A549 treated with AZD2906 at 1 μM for 4 hours (cell line): Measurements from ENCODE around the gene BORCS6. TPM values are rescaled to one million over a fixed set of nuclear protein-coding genes. Genes with fewer than 3 reads are reported as not detected.

Experiments used
- total RNA-seq: library from RNA; stranded (reverse); fragments of 200-300 nt; extraction: Qiagen RNA extraction; gene quantifications from 5 replicates; pipeline ENCODE4 v1.2.3, GENCODE V29; 2022

The BORCS6 gene
- 6.5 to 9.4 TPM (median 8.8 TPM) in 5 replicates for total RNA-seq

GRCh38 chr17:8189711-8190477, at the start of gene BORCS6:
BORCS6 (minus strand) TSS chr17:8190180; CDS start chr17:8190140, 40 bp downstream.

GRCh38 chr17:8209907-8210760, 20.2 kb upstream of the BORCS6 start, which contains the start of gene AURKB:
AURKB (minus strand) TSS chr17:8210575; CDS start chr17:8210224, 351 bp downstream.

GRCh38 chr17:8176197-8176940, 13.6 kb downstream of the BORCS6 start, which contains the start of gene TMEM107:
TMEM107 (minus strand) TSS chr17:8176380; CDS start chr17:8176286, 94 bp downstream.

GRCh38 chr17:8162233-8162996, 27.6 kb downstream of the BORCS6 start, which contains the start of gene VAMP2:
VAMP2 (minus strand) TSS chr17:8162948; CDS start chr17:8162879, 69 bp downstream.

GRCh38 chr17:8152112-8152775, 37.7 kb downstream of the BORCS6 start, which contains the start of gene PER1:
PER1 (minus strand) TSS chr17:8152404; CDS start chr17:8150706, 1,698 bp downstream.

Other genes with a start within 250 kb of the BORCS6 start
- 0.38 to 0.78 TPM (median 0.50 TPM) in 5 replicates for gene GUCY2D, start 187.6 kb downstream of the BORCS6 start, total RNA-seq
- 0.42 to 0.60 TPM (median 0.51 TPM) in 5 replicates for gene ALOX15B, start 151.1 kb downstream of the BORCS6 start, total RNA-seq
- gene ALOX12B, start 102.5 kb downstream of the BORCS6 start, total RNA-seq, result 1.1 to 1.5 TPM (median 1.4 TPM) in 5 replicates
- gene ALOXE3, start 71.7 kb downstream of the BORCS6 start, total RNA-seq, result 5.9 to 10.2 TPM (median 7.3 TPM) in 5 replicates
- 2.3 to 5.4 TPM (median 5.2 TPM) in 5 replicates for gene HES7, start 66.1 kb downstream of the BORCS6 start, total RNA-seq
- 55.8 to 75.2 TPM (median 61.7 TPM) in 5 replicates for gene PER1, start 37.8 kb downstream of the BORCS6 start, total RNA-seq
- gene VAMP2, start 27.2 kb downstream of the BORCS6 start, total RNA-seq, result 24.9 to 29.8 TPM (median 27.9 TPM) in 5 replicates
- 17.9 to 22.3 TPM (median 19.2 TPM) in 5 replicates for gene TMEM107, start 13.8 kb downstream of the BORCS6 start, total RNA-seq
- 140 to 157 TPM (median 146 TPM) in 5 replicates for gene AURKB, start 20.4 kb upstream of the BORCS6 start, total RNA-seq
- 9.8 to 17.1 TPM (median 13.9 TPM) in 5 replicates for gene CTC1, start 57.9 kb upstream of the BORCS6 start, total RNA-seq
- gene PFAS, start 59.1 kb upstream of the BORCS6 start, total RNA-seq, result 39.9 to 47.3 TPM (median 43.2 TPM) in 5 replicates
- 35.6 to 48.3 TPM (median 43.8 TPM) in 5 replicates for gene RANGRF, start 98.5 kb upstream of the BORCS6 start, total RNA-seq
- gene SLC25A35, start 105.2 kb upstream of the BORCS6 start, total RNA-seq, result 5.8 to 8.2 TPM (median 7.7 TPM) in 5 replicates
- gene ARHGEF15, start 120.1 kb upstream of the BORCS6 start, total RNA-seq, result not detected in 5 replicates
- not detected in 5 replicates for gene ODF4, start 149.7 kb upstream of the BORCS6 start, total RNA-seq
- 3,612 to 4,092 TPM (median 3,668 TPM) in 5 replicates for gene RPL26, start 193.0 kb upstream of the BORCS6 start, total RNA-seq
- gene RNF222, start 207.6 kb upstream of the BORCS6 start, total RNA-seq, result not detected in 5 replicates
- 59.1 to 74.8 TPM (median 64.9 TPM) in 5 replicates for gene NDEL1, start 245.7 kb upstream of the BORCS6 start, total RNA-seq